Measurements from ENCODE around the gene L3MBTL3. TPM values are rescaled to one million over a fixed set of nuclear protein-coding genes. Genes with fewer than 3 reads are reported as not detected.

Gene L3MBTL3
- total and polyA plus RNA-seq, 7 donors: 2.1 to 10.4 (median 4.2) TPM

- Histone ChIP-seq H3K4me3 (no peak overlapping the region), H3K36me3 (no peaks in the 10 kb centered on the region), H3K4me1 (no peaks in the 10 kb centered on the region), H3K27me3 (no peaks in the 10 kb centered on the region), H3K9me3 (no peaks in the 10 kb centered on the region), H3K27ac (no peak overlapping the region)
- TF ChIP-seq POLR2AphosphoS5 (IDR thresholded peaks at IDR 0.05): no peak
- no peak for TF ChIP-seq EP300 (IDR thresholded peaks at IDR 0.05)
- no peak for TF ChIP-seq CTCF (IDR thresholded peaks at IDR 0.05)
- no peak for TF ChIP-seq POLR2A (IDR thresholded peaks at IDR 0.05)
- no peak for DNase-seq
- WGBS, 2 donors: 99 to 100% methylated on average over 1 of the region's 1 CpG
- intact Hi-C loops (cut with DNase I): no loop called here
Measured at GRCh38 chr6:130119211-130119610, 100.8 kb downstream of the L3MBTL3 start.

GRCh38 chr6:130120731-130121130 is 102.3 kb downstream of the L3MBTL3 start:
- Histone ChIP-seq H3K9me3 (no peaks in the 10 kb centered on the region), H3K4me3 (no peak overlapping the region), H3K27me3 (no peaks in the 10 kb centered on the region), H3K27ac (no peak overlapping the region), H3K4me1 (no peaks in the 10 kb centered on the region), H3K36me3 (no peaks in the 10 kb centered on the region)
- TF ChIP-seq EP300 (IDR thresholded peaks at IDR 0.05) (no peak), POLR2A (IDR thresholded peaks at IDR 0.05) (no peak), CTCF (IDR thresholded peaks at IDR 0.05) (no peak), POLR2AphosphoS5 (IDR thresholded peaks at IDR 0.05) (no peak)
- intact Hi-C loops (cut with DNase I): no loop called here
- DNase-seq: no peak

DNA sequence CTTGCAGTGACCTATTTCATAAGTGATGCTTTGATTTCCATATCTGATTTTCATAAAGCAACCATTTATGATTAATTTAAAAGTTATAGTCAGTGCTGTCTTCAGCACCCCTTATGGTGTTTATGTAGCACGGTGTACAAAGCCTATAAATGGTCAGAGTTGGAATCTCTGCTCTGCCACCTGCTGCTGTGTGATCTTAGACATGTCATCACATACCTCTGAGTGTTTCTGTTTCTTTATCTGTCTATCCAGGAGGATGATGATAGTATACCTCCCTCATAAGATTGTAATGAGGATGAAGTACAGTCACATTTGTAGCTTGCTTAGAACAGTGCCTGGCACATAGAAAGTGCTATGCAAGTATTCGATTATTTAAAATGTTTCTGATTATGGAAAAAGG is 103.9 kb downstream of the L3MBTL3 start:
- H3K4me1 ChIP-seq: no peaks in the 10 kb centered on the region
- 80 to 86% methylated on average over 2 of the region's 2 CpGs for WGBS, 2 donors
- no peak for TF ChIP-seq POLR2A (IDR thresholded peaks at IDR 0.05)
- no peak for TF ChIP-seq EP300 (IDR thresholded peaks at IDR 0.05)
- TF ChIP-seq POLR2AphosphoS5 (IDR thresholded peaks at IDR 0.05): no peak
- no peak for TF ChIP-seq CTCF (IDR thresholded peaks at IDR 0.05)

GRCh38 chr6:130127195-130127594 is 108.8 kb downstream of the L3MBTL3 start:
- 63 to 79% methylated on average over 2 of the region's 2 CpGs for WGBS, 2 donors
- intact Hi-C loops (cut with DNase I): no loop called here
- Histone ChIP-seq H3K36me3 (no peaks in the 10 kb centered on the region), H3K27ac (no peak overlapping the region), H3K4me1 (no peaks in the 10 kb centered on the region), H3K4me3 (no peak overlapping the region), H3K27me3 (no peaks in the 10 kb centered on the region), H3K9me3 (no peaks in the 10 kb centered on the region)
- TF ChIP-seq POLR2A (IDR thresholded peaks at IDR 0.05): no peak
- no peak for TF ChIP-seq EP300 (IDR thresholded peaks at IDR 0.05)
- TF ChIP-seq POLR2AphosphoS5 (IDR thresholded peaks at IDR 0.05): no peak
- TF ChIP-seq CTCF (IDR thresholded peaks at IDR 0.05): no peak
- no peak for DNase-seq

More for the DNA sequence above, 103.9 kb downstream of the L3MBTL3 start:
- no peaks in the 10 kb centered on the region for H3K27me3 ChIP-seq
- H3K9me3 ChIP-seq: no peaks in the 10 kb centered on the region
- no peak for DNase-seq
- H3K4me3 ChIP-seq: no peak overlapping the region
- intact Hi-C loops (cut with DNase I): no loop called here
- H3K27ac ChIP-seq: no peak overlapping the region
- H3K36me3 ChIP-seq: no peaks in the 10 kb centered on the region

- intact Hi-C loops (cut with DNase I): no loop called here
Measured at GRCh38 chr6:130128326-130128725, 109.9 kb downstream of the L3MBTL3 start.

More at GRCh38 chr6:130128326-130128725, 109.9 kb downstream of the L3MBTL3 start:
- Histone ChIP-seq H3K9me3 (no peaks in the 10 kb centered on the region), H3K27ac (no peak overlapping the region), H3K4me1 (no peaks in the 10 kb centered on the region), H3K36me3 (no peaks in the 10 kb centered on the region), H3K27me3 (no peaks in the 10 kb centered on the region), H3K4me3 (no peak overlapping the region)
- DNase-seq: no peak
- WGBS, 2 donors: 92 to 95% methylated on average over 5 of the region's 5 CpGs
- TF ChIP-seq EP300 (IDR thresholded peaks at IDR 0.05): no peak
- no peak for TF ChIP-seq POLR2AphosphoS5 (IDR thresholded peaks at IDR 0.05)
- TF ChIP-seq CTCF (IDR thresholded peaks at IDR 0.05): no peak
- TF ChIP-seq POLR2A (IDR thresholded peaks at IDR 0.05): no peak
